PC-9 (cell line): ENCODE results near the gene GFPT2. TPM values are rescaled to one million over a fixed set of nuclear protein-coding genes. Genes with fewer than 3 reads are reported as not detected.

Experiments used
- BruUV-seq: library from RNA; stranded (reverse); fragments of 400-500 nt; replicated peaks from 2 replicates; lab custom pipeline; 2021; lab: Mats Ljungman, UMichigan
- CTCF ChIA-PET: fragments of 300-600 bp; sonication (Branson Sonifier 250); formaldehyde crosslinking; loops from one replicate; lab custom pipeline; 2022; ENCODE audit warnings: antibody characterized with exemption; lab: Charles Lee
- POLR2A ChIA-PET: fragments of 300-600 bp; sonication (Branson Sonifier 250); formaldehyde crosslinking; loops from one replicate; lab custom pipeline; 2022; ENCODE audit warnings: antibody characterized with exemption; ENCODE audit not compliant: unreplicated experiment; lab: Charles Lee
- DNase-seq, 2 experiments: peaks; one replicate each; pipeline versions ENCODE4 v3.0.0 to v3.0.0-alpha.2; 2015 to 2022; ENCODE audit warnings: mixed read lengths in 1 of 2
- H2AFZ ChIP-seq: fragments of 200-600 bp; sonication (generic); 2 replicates; pipeline ENCODE4 v1.8.1; 2017; ENCODE audit warnings: antibody characterized with exemption
- H3F3A ChIP-seq: fragments of 200-600 bp; sonication (generic); 2 replicates; pipeline ENCODE4 v1.8.1; 2017; ENCODE audit warnings: antibody characterized with exemption, mild to moderate bottlenecking, low read depth; ENCODE audit not compliant: insufficient read depth
- H3K27ac ChIP-seq: fragments of 200-600 bp; sonication (generic); 2 replicates; pipeline ENCODE4 v1.6.1; 2016; ENCODE audit warnings: mixed run types
- H3K27me3 ChIP-seq: fragments of 200-600 bp; sonication (generic); 2 replicates; pipeline ENCODE4 v1.6.1; 2016; ENCODE audit warnings: low read depth, mixed run types; ENCODE audit not compliant: insufficient read depth
- H3K36me3 ChIP-seq: fragments of 200-600 bp; sonication (generic); 2 replicates; pipeline ENCODE4 v1.6.1; 2016; ENCODE audit warnings: low read depth, mixed run types
- H3K4me1 ChIP-seq: fragments of 200-600 bp; sonication (generic); replicated peaks from 2 replicates; pipeline ENCODE4 v1.6.1; 2016; ENCODE audit warnings: mixed run types; ENCODE audit not compliant: insufficient read depth
- H3K4me2 ChIP-seq: fragments of 200-600 bp; sonication (generic); 2 replicates; pipeline ENCODE4 v1.6.1; 2017; ENCODE audit warnings: mixed run types
- H3K4me3 ChIP-seq: fragments of 200-600 bp; sonication (generic); 2 replicates; pipeline ENCODE4 v1.6.1; 2016; ENCODE audit warnings: mixed run types
- H3K79me2 ChIP-seq: fragments of 200-600 bp; sonication (generic); 2 replicates; pipeline ENCODE4 v1.6.1; 2017; ENCODE audit warnings: low read depth, mixed run types
- H3K9me2 ChIP-seq: fragments of 200-600 bp; sonication (generic); 2 replicates; pipeline ENCODE4 v1.8.1; 2017; ENCODE audit warnings: mild to moderate bottlenecking; ENCODE audit not compliant: insufficient read depth
- H3K9me3 ChIP-seq: fragments of 200-600 bp; sonication (generic); 2 replicates; pipeline ENCODE4 v1.8.1; 2016; ENCODE audit warnings: low read depth; ENCODE audit not compliant: insufficient read depth
- H4K20me1 ChIP-seq: fragments of 200-600 bp; sonication (generic); 2 replicates; pipeline ENCODE4 v1.8.1; 2017; ENCODE audit not compliant: insufficient read depth
- EZH2 ChIP-seq: fragments of 200-600 bp; sonication (generic); IDR thresholded peaks from 2 replicates; pipeline ENCODE4 v1.8.0; 2017; ENCODE audit warnings: antibody characterized with exemption, low read depth
- intact Hi-C: fragments of 100-400 bp; cut with micrococcal nuclease; formaldehyde crosslinking; loops from one replicate; pipeline ENCODE4 v1.10.0; 2022; ENCODE audit not compliant: unreplicated experiment
- total RNA-seq: library from RNA; stranded (reverse); gene quantifications from 2 replicates; pipeline ENCODE4 v1.2.3, GENCODE V29; 2021
- TF ChIP-seq, protein P1 (sequence below): fragments of 200-600 bp; sonication (generic); conservative IDR thresholded peaks from 2 replicates; pipeline ENCODE4 v1.6.1; 2017; ENCODE audit warnings: mixed run types, antibody characterized with exemption, mild to moderate bottlenecking, moderate library complexity

The GFPT2 gene
- total RNA-seq, 1 experiment from 2014 or later: 22.5 TPM

DNA sequence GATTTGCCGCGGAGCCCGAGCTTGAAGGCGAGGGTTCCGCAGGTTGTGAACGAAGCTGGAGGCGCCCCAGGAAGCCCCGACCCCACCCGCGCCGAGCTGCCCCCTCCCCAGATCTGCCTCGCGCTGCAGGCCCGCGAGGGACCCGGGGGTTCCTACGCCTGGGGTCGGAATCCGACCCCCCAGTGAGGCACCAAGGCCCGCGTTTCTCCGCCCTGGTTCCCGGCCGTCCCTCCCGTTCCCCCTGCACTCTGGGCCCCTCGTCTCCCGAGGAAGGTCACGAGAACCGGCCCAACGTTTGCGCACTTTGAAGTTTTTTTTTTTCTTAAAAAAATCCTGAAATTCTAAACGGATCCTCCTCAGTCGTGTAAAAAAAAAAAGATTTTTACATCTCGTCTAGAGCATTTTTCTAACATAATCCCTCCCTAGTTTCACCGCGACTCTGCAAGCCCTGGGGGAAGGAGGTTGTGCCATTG lies 880 bp upstream of the GFPT2 start:
- Histone ChIP-seq H3F3A (no peaks in the 10 kb centered on the region), H3K36me3 (no peaks in the 10 kb centered on the region), H3K27ac (no peak overlapping the region), H3K4me3 (peak overlapping the region; percentile 88), H3K4me2 (peak overlapping the region; percentile 97), H3K27me3 (no peaks in the 10 kb centered on the region), H3K9me2 (no peaks in the 10 kb centered on the region), H4K20me1 (no peaks in the 10 kb centered on the region), H2AFZ (peak overlapping the region; percentile 96), H3K79me2 (no peaks in the 10 kb centered on the region), H3K9me3 (no peaks in the 10 kb centered on the region), H3K4me1 (no peaks in the 10 kb centered on the region; the same call in 1 of the 2 replicates)
- no peak for DNase-seq
- intact Hi-C loops: loop anchor here (1.0 to 2.0 kb wide), 3 partner anchors 21 to 61 kb away; no protein-coding TSS in a partner anchor
- TF ChIP-seq, protein P1, sequence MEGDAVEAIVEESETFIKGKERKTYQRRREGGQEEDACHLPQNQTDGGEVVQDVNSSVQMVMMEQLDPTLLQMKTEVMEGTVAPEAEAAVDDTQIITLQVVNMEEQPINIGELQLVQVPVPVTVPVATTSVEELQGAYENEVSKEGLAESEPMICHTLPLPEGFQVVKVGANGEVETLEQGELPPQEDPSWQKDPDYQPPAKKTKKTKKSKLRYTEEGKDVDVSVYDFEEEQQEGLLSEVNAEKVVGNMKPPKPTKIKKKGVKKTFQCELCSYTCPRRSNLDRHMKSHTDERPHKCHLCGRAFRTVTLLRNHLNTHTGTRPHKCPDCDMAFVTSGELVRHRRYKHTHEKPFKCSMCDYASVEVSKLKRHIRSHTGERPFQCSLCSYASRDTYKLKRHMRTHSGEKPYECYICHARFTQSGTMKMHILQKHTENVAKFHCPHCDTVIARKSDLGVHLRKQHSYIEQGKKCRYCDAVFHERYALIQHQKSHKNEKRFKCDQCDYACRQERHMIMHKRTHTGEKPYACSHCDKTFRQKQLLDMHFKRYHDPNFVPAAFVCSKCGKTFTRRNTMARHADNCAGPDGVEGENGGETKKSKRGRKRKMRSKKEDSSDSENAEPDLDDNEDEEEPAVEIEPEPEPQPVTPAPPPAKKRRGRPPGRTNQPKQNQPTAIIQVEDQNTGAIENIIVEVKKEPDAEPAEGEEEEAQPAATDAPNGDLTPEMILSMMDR: no peak
- no peak for TF ChIP-seq EZH2
- POLR2A ChIA-PET: no interaction called here
- CTCF ChIA-PET: interaction anchor here (1.0 kb wide), 1 partner anchor 24 kb away, joined by 4 read pairs; no protein-coding TSS in a partner anchor
- no TSS peak for BruUV-seq

DNA sequence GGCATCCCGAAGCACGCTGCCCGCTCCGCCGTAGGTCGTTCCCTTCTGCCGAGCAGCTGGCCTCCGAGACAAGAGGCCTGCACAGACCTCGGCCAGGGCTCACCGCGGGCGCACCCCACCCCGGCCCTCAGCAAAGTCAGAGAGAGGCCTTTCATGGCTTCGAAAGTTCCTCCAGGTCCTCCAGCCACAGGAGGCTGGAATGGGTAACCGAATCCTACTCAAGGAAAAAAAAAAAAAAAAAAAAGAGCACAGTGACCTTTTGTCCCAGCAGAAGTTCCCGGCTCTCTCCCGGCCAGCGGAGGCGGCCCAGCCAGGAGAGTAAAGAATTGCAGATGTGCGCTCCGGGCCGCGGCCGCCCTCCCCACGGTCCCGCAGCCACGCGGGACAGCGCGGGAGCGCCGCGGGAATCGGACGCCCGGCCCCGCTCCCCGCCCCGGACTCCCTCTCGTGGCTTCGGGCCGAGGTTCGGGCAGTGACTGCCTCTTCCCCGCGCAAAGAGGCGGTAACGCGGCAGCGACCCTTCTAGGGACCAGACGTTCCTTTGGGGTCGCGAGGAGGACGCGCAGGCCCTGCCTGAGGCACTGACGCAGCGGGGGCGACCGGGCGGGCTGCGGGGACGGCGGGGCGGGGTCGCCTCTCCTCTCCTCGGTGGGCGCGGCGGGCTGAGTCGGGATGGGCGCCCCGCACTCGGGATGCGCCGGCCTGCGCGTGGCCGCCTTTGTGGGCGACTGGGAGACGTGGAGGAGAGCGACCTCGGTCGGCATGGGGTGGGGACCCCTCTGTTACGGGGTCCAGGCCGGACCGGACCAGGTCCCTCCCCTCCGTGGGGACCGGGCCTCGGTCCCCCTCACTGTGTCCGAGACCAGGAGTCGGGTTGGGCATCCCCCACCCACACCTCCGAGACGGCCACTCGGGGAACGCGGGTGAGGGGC lies 754 bp downstream of the GFPT2 start:
- H3K79me2 ChIP-seq: no peaks in the 10 kb centered on the region
- no peaks in the 10 kb centered on the region for H3K9me2 ChIP-seq
- H3K36me3 ChIP-seq: no peaks in the 10 kb centered on the region
- H2AFZ ChIP-seq: peak overlapping the region; percentile 76
- no peak overlapping the region for H3K27ac ChIP-seq
- BruUV-seq: TSS peak; percentile 51
- intact Hi-C loops: loop anchor here (1.0 to 2.0 kb wide), 3 partner anchors 19 to 59 kb away; no protein-coding TSS in a partner anchor
- no peaks in the 10 kb centered on the region; the same call in 1 of the 2 replicates for H3K4me1 ChIP-seq
- TF ChIP-seq, protein P1: no peak
- TF ChIP-seq EZH2: no peak
- H3K27me3 ChIP-seq: no peaks in the 10 kb centered on the region
- DNase-seq: peak in 1 of 2 experiments; percentile 40
- no peaks in the 10 kb centered on the region for H3F3A ChIP-seq
- CTCF ChIA-PET: interaction anchor here (0.6 kb wide), 1 partner anchor 21 kb away, joined by 5 read pairs; no protein-coding TSS in a partner anchor
- no peaks in the 10 kb centered on the region for H4K20me1 ChIP-seq
- peak overlapping the region; percentile 97 for H3K4me2 ChIP-seq
- H3K9me3 ChIP-seq: no peaks in the 10 kb centered on the region
- peak overlapping the region; percentile 88 for H3K4me3 ChIP-seq
- POLR2A ChIA-PET: interaction anchor here (0.6 kb wide), 2 partner anchors 21 to 163 kb away, joined by 6 read pairs; no protein-coding TSS in a partner anchor

DNA sequence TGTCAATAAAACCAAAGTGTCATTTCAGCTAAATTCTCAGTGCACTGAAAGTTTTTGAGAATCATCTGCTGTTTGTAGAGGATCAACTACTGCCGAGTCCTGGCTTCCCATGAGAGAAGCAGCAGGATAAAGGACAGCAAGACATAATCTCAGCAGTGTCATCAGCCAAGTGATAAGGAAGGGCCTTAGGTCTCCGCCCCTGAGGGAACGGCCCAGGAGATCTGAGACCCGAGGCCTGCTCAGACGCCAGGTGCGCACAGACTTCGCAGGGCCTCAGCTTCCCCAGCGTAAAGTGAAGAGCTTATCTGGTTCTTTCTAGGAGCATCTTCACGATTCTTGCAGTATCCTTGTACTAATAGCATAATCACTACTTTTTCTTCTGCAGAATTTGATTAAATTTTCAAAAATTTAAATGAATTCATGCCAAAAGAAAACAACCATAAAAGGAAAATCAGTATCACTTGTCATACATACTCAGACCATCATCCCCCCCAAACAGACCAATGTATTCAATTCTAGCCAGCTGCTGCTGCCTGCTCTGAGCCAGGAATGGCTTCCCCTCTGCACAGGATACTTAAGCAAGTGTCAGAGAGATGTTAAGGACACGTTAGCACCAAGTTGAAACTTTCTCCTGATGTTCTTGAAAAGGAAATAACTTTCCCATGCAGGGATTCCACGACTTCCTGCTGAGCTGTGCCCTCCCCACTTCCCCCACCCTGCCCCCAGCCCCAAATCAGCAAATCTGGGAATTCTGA lies 2.2 kb downstream of the GFPT2 start:
- no peaks in the 10 kb centered on the region for H3K79me2 ChIP-seq
- no peak overlapping the region for H3K4me2 ChIP-seq
- CTCF ChIA-PET: no interaction called here
- no peak overlapping the region for H2AFZ ChIP-seq
- no peak overlapping the region for H3K27ac ChIP-seq
- no peaks in the 10 kb centered on the region for H3K27me3 ChIP-seq
- no TSS peak for BruUV-seq
- no peaks in the 10 kb centered on the region; the same call in 1 of the 2 replicates for H3K4me1 ChIP-seq
- TF ChIP-seq, protein P1: no peak
- TF ChIP-seq EZH2: no peak
- H3K9me3 ChIP-seq: no peaks in the 10 kb centered on the region
- no peak for DNase-seq
- no peaks in the 10 kb centered on the region for H3K36me3 ChIP-seq
- H3F3A ChIP-seq: no peaks in the 10 kb centered on the region
- POLR2A ChIA-PET: interaction anchor here (0.6 kb wide), 1 partner anchor 535 kb away, joined by 4 read pairs; no protein-coding TSS in a partner anchor
- no peak overlapping the region for H3K4me3 ChIP-seq
- intact Hi-C loops: no loop called here
- no peaks in the 10 kb centered on the region for H3K9me2 ChIP-seq
- no peaks in the 10 kb centered on the region for H4K20me1 ChIP-seq
